ENCODE results near the gene FCSK.

FCSK gene

DNA sequence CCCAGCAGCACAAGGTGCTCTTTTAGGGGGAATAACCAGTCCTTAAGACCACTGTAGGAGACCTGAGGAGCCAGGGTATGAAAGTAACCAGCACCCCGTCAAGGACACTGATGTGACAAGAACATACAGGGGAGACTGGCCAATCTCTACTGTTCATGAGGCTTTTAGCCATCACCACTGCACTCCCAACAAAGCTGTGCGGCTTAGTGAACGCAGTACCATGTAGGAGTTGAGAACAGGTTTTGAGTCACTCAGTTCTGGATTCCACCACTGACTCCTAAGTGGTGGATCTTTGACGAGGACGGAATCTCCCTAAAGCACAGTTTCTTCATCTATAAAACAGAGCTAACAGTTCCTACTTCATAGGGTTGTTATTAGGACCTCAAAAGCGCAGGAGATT, 42.1 kb downstream of the FCSK start:
- TF ChIP-seq GATA3 (IDR thresholded peaks at IDR 0.05; ENCODE audit: low read depth, low read length): no peak
- TF ChIP-seq GATA2 (IDR thresholded peaks at IDR 0.05; ENCODE audit: low read depth, low read length): no peak

DNA sequence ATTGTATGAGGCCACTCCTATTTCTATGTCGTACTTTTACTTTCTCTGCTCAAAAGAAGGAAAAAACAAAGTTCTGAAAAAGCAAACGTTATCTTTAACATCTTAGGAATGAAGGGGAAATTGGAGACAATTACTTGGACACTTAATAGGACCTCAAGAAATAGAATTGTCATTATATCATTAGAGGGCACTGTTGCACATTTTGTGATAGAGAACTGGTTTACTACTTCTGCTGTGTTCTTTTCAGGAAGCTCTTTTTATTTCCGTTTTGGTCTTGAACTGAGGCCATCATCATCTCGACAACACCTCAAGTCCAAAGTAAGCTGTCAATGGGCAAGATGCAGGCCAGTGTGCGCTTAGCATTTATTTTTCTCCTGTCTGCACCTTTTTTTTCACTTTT, 54.4 kb downstream of the FCSK start:
- TF ChIP-seq GATA2 (IDR thresholded peaks at IDR 0.05; ENCODE audit: low read depth, low read length): no peak
- no peak for TF ChIP-seq GATA3 (IDR thresholded peaks at IDR 0.05; ENCODE audit: low read depth, low read length)

DNA sequence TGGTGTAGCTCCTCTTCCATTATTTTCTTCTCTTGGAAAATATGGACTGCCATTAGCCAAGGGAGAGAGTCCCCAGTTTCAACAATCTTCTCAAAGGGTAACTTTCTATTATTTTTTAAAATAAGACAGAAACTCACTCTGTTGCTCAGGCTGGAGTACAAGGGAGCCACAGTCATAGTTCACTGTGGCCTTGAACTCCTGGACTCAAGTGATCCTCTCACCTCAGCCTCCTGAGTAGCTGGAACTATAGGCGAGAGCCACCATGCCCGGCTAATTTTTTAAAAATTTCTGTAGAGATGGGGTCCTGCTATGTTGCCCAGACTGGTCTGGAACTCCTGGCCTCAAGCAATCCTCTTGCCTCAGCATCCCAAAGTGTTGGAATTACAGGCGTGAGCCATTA, 55.8 kb downstream of the FCSK start:
- no peak for TF ChIP-seq GATA3 (IDR thresholded peaks at IDR 0.05; ENCODE audit: low read depth, low read length)
- TF ChIP-seq GATA2 (IDR thresholded peaks at IDR 0.05; ENCODE audit: low read depth, low read length): no peak

DNA sequence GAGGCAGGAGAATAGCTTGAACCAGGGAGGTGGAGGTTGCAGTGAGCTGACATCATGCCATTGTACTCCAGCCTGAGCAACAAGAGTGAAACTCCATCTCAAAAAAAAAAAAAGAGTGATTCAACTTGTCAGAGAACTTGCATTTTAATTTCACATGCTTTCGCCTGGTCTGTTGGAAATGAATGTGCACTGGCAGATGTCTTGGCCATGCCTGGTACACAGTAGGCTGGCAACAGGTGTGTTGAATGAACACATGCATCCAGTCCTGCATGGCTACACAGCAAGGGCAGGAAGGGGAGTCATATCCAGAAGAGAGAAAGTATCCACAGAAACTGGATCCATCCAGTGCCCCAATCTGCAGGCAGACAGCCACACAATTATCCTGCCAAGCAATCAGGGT, 57.4 kb downstream of the FCSK start:
- TF ChIP-seq GATA3 (IDR thresholded peaks at IDR 0.05; ENCODE audit: low read depth, low read length) (no peak), GATA2 (IDR thresholded peaks at IDR 0.05; ENCODE audit: low read depth, low read length) (no peak)

DNA sequence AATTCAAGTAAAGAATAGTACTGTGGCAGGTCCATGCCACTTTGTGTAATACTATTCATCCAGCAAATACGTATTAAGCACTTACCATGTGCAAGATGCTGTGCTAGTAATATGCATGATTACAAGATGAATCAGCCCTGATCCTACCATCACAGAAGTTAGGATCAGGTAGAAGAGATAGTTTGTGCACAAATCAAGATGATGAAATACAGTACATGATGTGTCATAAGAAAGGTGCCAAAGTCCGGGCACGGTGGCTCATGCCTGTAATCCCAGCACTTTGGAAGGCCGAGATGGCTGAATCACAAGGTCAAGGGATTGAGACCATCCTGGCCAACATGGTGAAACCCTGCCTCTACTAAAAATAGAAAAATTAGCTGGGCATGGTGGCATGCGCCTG, 58.1 kb downstream of the FCSK start:
- TF ChIP-seq GATA3 (IDR thresholded peaks at IDR 0.05; ENCODE audit: low read depth, low read length) (no peak), GATA2 (IDR thresholded peaks at IDR 0.05; ENCODE audit: low read depth, low read length) (no peak)

DNA sequence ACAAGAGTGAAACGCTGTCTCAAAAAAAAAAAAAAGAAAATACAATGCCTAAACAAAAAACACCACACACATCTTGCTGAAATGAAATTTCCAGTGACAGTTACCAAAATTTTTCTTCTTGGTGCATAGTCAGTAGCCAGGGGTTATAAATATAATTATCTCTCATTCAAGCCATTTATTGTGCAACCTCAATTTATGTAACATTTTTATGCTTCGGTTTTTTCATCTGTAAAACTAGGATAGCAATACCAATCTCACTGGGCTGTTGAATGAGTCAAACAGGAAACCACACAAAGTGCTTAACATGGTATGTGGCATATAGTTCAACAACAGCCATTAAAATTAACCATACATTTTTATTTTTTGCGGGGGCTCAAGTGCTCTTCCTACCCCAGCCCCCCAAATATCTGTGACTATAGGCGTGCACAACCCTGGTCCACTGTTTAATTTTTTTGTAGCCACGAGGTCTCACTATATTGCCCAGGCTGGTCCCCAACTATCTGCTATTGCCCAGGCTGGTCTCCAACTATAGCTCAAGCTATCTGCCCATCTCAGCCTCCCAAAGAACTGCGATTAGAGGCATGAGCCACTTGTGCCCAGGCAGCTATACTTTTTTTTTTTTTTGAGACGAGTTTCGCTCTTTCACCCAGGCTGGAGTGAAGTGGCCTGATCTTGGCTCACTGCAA, 66.4 kb downstream of the FCSK start:
- TF ChIP-seq GATA3 (IDR thresholded peaks at IDR 0.05; ENCODE audit: low read depth, low read length): no peak
- TF ChIP-seq GATA2 (IDR thresholded peaks at IDR 0.05; ENCODE audit: low read depth, low read length): no peak

DNA sequence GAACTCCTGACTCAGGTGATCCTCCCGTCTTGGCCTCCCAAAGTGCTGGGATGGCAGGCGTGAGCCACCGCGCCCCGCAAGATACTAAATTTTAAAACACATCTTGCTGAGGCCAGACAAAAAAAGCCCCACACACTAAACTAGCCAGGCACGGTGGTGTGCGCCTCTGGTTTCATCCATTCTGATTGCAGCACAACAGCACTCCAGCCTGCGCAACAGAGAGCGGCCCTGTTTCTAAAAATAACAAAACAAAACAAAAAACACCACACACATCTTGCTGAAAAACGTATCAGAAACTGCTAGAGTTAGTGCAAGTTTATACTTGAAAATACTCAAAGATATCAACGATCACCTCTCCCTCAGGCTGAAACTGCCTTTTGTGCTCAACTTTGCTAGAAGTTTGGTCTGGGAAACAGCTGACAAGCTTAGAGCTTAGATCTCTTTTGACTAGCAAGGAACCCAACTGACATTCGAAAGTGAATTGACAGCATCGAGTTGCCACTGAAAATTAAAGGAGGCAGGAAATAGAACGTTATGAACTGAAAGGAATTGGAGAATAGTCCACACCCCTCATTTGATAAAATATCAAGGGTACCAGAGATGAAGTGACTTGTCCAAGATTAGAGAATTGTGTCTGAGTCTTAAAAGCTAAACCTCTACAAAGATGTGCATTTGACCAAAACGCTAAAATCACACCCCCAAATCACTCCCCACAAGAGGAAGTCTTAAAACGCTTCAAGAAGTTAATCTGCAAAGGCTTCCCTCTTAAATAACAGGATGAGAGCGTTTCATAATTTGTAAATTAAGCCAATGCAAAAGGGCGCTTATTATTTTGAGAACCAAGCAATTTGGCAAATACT, 68.1 kb downstream of the FCSK start:
- TF ChIP-seq GATA3 (IDR thresholded peaks at IDR 0.05; ENCODE audit: low read depth, low read length) (no peak), GATA2 (IDR thresholded peaks at IDR 0.05; ENCODE audit: low read depth, low read length) (no peak)

DNA sequence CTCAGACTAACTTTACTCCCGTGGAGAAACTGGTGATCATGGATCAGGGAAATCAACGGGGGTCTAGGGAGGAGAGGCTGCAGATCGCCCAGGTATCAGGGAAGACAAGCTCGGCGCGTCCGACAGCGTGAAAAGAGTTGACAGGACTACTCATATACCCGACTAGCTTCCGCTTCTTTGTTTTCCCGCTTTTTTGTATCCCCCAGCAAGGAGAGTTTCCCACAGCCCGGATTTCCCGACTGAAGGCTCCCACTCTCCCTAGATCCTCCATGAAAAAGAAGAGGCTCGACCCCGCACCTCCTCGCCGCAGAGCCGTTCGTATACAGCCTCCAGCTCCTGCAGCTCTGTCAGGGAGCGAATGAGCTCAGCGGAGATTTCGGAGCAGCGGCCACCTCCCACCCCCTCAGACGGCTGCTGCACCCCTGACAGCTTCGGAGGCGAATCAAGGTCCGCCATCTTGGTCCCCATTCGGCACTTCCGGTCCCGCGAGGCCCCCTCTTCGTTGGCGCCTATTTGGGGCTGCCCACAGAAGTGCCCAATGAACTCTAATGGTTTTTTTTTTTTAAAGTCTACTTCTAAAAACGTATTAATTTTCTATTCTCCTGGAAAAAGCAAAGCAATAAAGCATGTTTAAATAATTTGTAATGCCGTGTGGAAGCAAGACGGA, 68.8 kb downstream of the FCSK start, which contains the start of gene COG4:
COG4 (minus strand) TSS at position 479 of the 667 bp plus-strand sequence; CDS start at position 468, 11 bp downstream.
- TF ChIP-seq GATA2 (IDR thresholded peaks at IDR 0.05; ENCODE audit: low read depth, low read length) (no peak), GATA3 (IDR thresholded peaks at IDR 0.05; ENCODE audit: low read depth, low read length) (no peak)

DNA sequence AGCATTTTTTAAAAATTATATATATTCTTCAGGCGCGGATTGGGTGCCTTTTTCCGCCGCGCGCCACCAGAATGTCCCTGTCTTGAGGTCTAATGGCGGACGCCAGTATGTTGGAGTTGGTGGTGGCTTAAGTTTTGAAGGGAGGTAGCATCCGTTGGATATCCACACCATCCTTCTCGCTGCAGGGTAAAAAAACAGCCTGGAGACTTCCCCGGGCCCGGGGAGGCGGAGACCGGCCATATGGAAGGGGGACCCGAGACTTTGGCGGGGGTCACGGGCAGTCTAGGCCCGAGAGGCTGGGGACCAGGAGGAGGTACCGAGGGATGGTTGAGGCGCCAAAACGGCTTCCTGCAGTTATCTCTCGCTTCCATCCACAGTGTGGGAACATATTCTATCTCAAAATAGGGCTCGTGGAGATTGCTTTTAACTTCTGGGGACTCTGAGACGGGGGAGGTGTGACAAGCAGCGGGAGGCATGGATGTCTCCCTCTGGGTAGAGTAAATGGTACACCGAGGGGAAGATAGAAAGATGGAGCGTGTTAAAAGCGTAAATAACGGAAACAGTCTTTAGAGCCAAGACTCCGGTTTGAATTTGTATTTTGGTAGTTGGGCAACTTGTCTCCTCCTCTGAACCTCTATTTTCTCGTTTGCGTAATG, 69.5 kb downstream of the FCSK start, which contains the start of gene SF3B3:
SF3B3 (plus strand) TSS at position 74 of the 656 bp plus-strand sequence. CDS start 2,841 bp downstream, outside the sequence.
- TF ChIP-seq GATA2 (IDR thresholded peaks at IDR 0.05; ENCODE audit: low read depth, low read length): no peak
- no peak for TF ChIP-seq GATA3 (IDR thresholded peaks at IDR 0.05; ENCODE audit: low read depth, low read length)

DNA sequence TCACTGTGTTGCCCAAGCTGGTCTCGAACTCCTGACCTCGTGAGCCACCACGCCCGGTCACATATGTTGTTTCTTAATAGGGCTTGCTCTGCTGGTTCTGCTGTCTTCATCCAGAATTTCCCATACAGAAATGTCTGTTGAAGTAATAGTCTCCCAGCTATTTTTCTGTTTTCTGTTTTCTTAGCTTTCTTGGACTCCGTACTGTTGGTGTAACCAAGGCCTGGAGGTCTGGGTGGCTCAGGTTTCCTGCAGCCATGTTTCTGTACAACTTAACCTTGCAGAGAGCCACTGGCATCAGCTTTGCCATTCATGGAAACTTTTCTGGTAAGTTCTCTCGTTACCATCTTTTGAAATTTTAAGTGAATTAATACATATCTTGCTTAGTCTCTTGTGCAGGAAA, 72.0 kb downstream of the FCSK start:
- TF ChIP-seq GATA3 (IDR thresholded peaks at IDR 0.05; ENCODE audit: low read depth, low read length) (no peak), GATA2 (IDR thresholded peaks at IDR 0.05; ENCODE audit: low read depth, low read length) (no peak)

DNA sequence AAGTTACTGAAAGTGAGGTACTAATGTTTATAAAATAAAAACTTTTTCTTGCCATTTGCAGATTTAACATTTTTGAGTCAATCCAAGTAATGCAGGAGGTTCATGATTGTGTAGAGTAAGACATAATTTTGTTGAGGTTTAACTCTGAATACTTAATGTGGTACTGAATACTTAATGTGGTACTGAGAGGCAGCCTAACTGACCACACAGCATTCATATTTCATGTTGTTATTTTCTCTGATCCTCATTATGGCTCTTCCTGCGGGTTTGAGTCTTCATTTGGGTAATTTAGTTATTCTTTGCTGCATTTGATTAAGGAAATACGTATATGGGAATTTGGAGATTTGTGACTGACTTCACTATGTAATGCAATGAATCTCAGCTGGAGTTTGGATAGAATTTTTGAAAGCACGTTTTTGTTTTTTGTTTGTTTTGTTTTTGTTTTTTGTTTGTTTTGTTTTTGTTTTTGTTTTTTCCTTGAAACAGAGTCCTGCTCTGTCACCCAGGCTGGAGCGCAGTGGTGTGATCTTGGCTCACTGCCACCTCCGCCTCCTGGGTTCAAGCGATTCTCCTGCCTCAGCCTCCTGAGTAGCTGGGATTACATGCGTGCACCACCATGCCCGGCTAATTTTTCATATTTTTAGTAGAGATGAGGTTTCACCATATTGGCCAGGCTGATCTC, 73.1 kb downstream of the FCSK start:
- TF ChIP-seq GATA3 (IDR thresholded peaks at IDR 0.05; ENCODE audit: low read depth, low read length) (no peak), GATA2 (IDR thresholded peaks at IDR 0.05; ENCODE audit: low read depth, low read length) (no peak)

DNA sequence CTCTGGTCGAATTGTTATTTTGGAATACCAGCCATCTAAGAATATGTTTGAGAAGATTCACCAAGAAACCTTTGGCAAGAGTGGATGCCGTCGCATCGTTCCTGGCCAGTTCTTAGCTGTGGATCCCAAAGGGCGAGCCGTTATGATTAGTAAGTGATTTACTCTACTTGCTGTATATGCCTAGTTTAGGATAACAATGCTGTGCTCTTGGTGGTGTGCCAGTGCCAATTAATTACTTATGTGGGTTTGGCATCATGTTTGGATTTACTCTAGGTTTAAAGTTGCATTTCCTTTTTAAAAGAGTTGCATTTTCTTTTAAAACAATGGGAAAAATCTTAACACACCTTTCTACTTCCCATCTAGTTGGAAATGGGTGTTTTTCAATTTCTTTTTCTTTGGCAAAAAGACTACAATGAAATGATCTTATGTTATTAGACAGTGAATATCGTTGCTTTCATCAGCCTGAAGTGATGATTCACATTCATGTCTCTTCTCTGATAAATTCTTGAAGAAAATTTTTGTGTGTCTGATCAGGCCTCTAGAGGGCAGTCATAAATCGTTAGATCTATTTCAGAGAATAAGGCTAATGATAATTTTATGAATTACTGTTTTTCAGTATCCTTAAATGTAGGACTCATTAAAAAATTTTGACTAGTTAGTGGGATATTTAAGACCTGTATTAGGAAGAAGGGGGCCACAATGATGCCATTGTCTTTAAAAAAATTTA, 74.8 kb downstream of the FCSK start:
- no peak for TF ChIP-seq GATA2 (IDR thresholded peaks at IDR 0.05; ENCODE audit: low read depth, low read length)
- no peak for TF ChIP-seq GATA3 (IDR thresholded peaks at IDR 0.05; ENCODE audit: low read depth, low read length)

Data from SH-SY5Y (cell line).